ENCODE results near the gene DUS1L.

GRCh38 chr17:82035956-82036633 lies 29.5 kb downstream of the DUS1L start:
- TF ChIP-seq, protein P1, sequence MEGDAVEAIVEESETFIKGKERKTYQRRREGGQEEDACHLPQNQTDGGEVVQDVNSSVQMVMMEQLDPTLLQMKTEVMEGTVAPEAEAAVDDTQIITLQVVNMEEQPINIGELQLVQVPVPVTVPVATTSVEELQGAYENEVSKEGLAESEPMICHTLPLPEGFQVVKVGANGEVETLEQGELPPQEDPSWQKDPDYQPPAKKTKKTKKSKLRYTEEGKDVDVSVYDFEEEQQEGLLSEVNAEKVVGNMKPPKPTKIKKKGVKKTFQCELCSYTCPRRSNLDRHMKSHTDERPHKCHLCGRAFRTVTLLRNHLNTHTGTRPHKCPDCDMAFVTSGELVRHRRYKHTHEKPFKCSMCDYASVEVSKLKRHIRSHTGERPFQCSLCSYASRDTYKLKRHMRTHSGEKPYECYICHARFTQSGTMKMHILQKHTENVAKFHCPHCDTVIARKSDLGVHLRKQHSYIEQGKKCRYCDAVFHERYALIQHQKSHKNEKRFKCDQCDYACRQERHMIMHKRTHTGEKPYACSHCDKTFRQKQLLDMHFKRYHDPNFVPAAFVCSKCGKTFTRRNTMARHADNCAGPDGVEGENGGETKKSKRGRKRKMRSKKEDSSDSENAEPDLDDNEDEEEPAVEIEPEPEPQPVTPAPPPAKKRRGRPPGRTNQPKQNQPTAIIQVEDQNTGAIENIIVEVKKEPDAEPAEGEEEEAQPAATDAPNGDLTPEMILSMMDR (conservative IDR thresholded peaks at IDR 0.05 in 1 of 2, IDR thresholded peaks at IDR 0.05 in 1 of 2; ENCODE audit: extremely low read depth in 1 of 2, insufficient read depth in 1 of 2, low read depth in 1 of 2, low read length in 2 of 2), result no peak
- no peak for TF ChIP-seq EZH2 (IDR thresholded peaks at IDR 0.05; ENCODE audit: borderline replicate concordance, low read length)

All from mammary epithelial cell (primary cell).